ENCODE measurements around the gene COG2. TPM values are rescaled to one million over a fixed set of nuclear protein-coding genes. Genes with fewer than 3 reads are reported as not detected.
"Not testable (repeated sequence)": the region's sequence is repeated elsewhere in the genome, so short reads cannot be mapped to it uniquely, and the experiment has no call there.

The COG2 gene
- total and polyA plus RNA-seq, 2 experiments from 2014 or later = 14.6 to 16.4 TPM

- no peak for DNase-seq
- no peaks in the 10 kb centered on the region for H4K20me1 ChIP-seq (ENCODE audit: insufficient read depth)
- peaks cover 3% of the 10 kb centered on the region; the same call in 1 of the 2 replicates for H3K27me3 ChIP-seq (replicated peaks; ENCODE audit: insufficient read depth)
- in situ Hi-C loops (cut with MboI) = no loop called here
- H3K9ac ChIP-seq = no peak overlapping the region
- peak overlapping the region; percentile 49 for H3K4me3 ChIP-seq
- no peaks in the 10 kb centered on the region for H3K36me3 ChIP-seq (ENCODE audit: low read depth)
- peaks cover 6% of the 10 kb centered on the region for H3K4me1 ChIP-seq (ENCODE audit: insufficient read depth)
- TF ChIP-seq EZH2phosphoT487 (IDR thresholded peaks at IDR 0.05; ENCODE audit: insufficient read depth, low read depth) (no peak), EZH2 (IDR thresholded peaks at IDR 0.05; ENCODE audit: insufficient read depth, poor library complexity, severe bottlenecking) (no peak)
- H3K79me2 ChIP-seq (ENCODE audit: insufficient read depth) = no peaks in the 10 kb centered on the region
- H3K9me3 ChIP-seq (ENCODE audit: low read depth) = no peaks in the 10 kb centered on the region
- no peak overlapping the region for H2AFZ ChIP-seq
- no peak overlapping the region for H3K27ac ChIP-seq
- WGBS, 2 experiments (ENCODE audit: low coverage in 1 of 2, low lambda C conversion rate in 2 of 2, missing lambda C conversion rate in 2 of 2) = 68 to 75% methylated on average over 8 of the region's 8 CpGs
- no peaks in the 10 kb centered on the region for H3K9me2 ChIP-seq (ENCODE audit: insufficient read depth)
- H3F3A ChIP-seq (ENCODE audit: insufficient read depth) = no peaks in the 10 kb centered on the region
- peak overlapping the region; percentile 68 for H3K4me2 ChIP-seq (ENCODE audit: unreplicated experiment)
Measured at GRCh38 chr1:230713547-230713914, 71.2 kb downstream of the COG2 start.

DNA sequence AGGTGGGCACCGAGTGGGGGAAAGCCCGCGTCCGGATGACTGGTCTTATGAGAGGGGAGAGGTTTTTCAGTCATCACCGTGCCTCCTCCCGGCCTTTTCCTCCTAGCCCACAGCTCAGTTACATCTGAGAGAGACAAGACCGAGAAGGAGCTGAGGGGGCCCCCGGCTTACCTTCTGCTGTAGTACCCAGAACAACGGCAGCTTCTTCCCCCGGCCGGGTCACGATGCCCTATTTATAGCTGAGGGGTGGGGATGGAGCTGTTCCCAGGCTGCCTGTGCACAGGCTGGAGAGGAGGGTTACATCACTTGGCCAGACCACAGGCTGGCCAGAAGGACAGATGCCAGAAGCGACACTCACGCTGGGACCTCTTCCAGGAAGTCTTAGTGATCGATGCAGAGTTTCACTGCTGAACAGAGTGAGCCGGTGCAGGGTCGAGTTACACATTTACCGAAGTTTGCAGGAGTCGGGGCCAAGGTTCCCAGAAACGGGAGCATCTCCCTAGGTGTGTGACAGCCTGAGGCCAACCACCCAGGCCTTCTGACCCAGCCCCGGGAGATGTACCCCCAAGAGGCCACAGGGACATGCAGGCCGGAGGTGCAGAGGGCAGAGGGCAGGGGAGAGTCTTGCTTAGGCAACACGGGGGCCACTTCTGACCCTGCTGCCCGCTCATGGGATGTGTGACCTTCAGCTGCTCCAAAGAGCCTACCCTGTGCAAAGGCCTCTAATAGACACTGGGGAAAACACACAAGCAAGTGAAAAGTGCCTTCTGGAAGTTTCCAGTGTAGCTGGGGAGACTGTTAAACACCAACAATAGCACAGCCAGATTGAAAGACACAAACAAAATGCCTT is 71.9 kb downstream of the COG2 start, which contains the start of gene AGT:
AGT (minus strand) TSS at position 208 of the 850 bp plus-strand sequence. CDS start 3,299 bp downstream, outside the sequence.
- no peaks in the 10 kb centered on the region for H3K36me3 ChIP-seq (ENCODE audit: low read depth)
- peak within 1 kb of the TSS; percentile 68 for H3K4me2 ChIP-seq (ENCODE audit: unreplicated experiment)
- no peak within 1 kb of the TSS for H3K27ac ChIP-seq
- no peak within 1 kb of the TSS for H3K9ac ChIP-seq
- H3K4me3 ChIP-seq = peak within 1 kb of the TSS; percentile 49
- H3K79me2 ChIP-seq (ENCODE audit: insufficient read depth) = no peaks in the 10 kb centered on the region
- H2AFZ ChIP-seq = no peak within 1 kb of the TSS
- peaks cover 6% of the 10 kb centered on the region for H3K4me1 ChIP-seq (ENCODE audit: insufficient read depth)
- H4K20me1 ChIP-seq (ENCODE audit: insufficient read depth) = no peaks in the 10 kb centered on the region
- TF ChIP-seq EZH2phosphoT487 (IDR thresholded peaks at IDR 0.05; ENCODE audit: insufficient read depth, low read depth) (no peak), EZH2 (IDR thresholded peaks at IDR 0.05; ENCODE audit: insufficient read depth, poor library complexity, severe bottlenecking) (no peak)
- H3K9me3 ChIP-seq (ENCODE audit: low read depth) = no peaks in the 10 kb centered on the region
- peaks cover 3% of the 10 kb centered on the region; the same call in 1 of the 2 replicates for H3K27me3 ChIP-seq (replicated peaks; ENCODE audit: insufficient read depth)
- 14 to 16% methylated on average over 22 to 23 of the region's 24 CpGs for WGBS, 2 experiments (ENCODE audit: low coverage in 1 of 2, low lambda C conversion rate in 2 of 2, missing lambda C conversion rate in 2 of 2)
- no peaks in the 10 kb centered on the region for H3F3A ChIP-seq (ENCODE audit: insufficient read depth)
- H3K9me2 ChIP-seq (ENCODE audit: insufficient read depth) = no peaks in the 10 kb centered on the region
- in situ Hi-C loops (cut with MboI) = no loop called here
- DNase-seq = peak; percentile 90

GRCh38 chr1:230715510-230715909 is 73.2 kb downstream of the COG2 start:
- WGBS, 2 experiments (ENCODE audit: low coverage in 1 of 2, low lambda C conversion rate in 2 of 2, missing lambda C conversion rate in 2 of 2) = 53 to 63% methylated on average over 3 of the region's 3 CpGs
- in situ Hi-C loops (cut with MboI) = no loop called here
- TF ChIP-seq EZH2 (IDR thresholded peaks at IDR 0.05; ENCODE audit: insufficient read depth, poor library complexity, severe bottlenecking) (no peak), EZH2phosphoT487 (IDR thresholded peaks at IDR 0.05; ENCODE audit: insufficient read depth, low read depth) (no peak)

GRCh38 chr1:230716453-230716852 is 74.2 kb downstream of the COG2 start:
- in situ Hi-C loops (cut with MboI); H3K36me3 ChIP-seq (ENCODE audit: low read depth); H3K79me2 ChIP-seq (ENCODE audit: insufficient read depth); H3K4me1 ChIP-seq (ENCODE audit: insufficient read depth); H3K27ac ChIP-seq; H3K9me3 ChIP-seq (ENCODE audit: low read depth); H3K4me3 ChIP-seq; DNase-seq; H3K9me2 ChIP-seq (ENCODE audit: insufficient read depth); H4K20me1 ChIP-seq (ENCODE audit: insufficient read depth); H3K4me2 ChIP-seq (ENCODE audit: unreplicated experiment); H3K9ac ChIP-seq; H3K27me3 ChIP-seq (replicated peaks; ENCODE audit: insufficient read depth); H3F3A ChIP-seq (ENCODE audit: insufficient read depth); H2AFZ ChIP-seq: not testable (repeated sequence)
- 36 to 56% methylated on average over 3 of the region's 3 CpGs for WGBS, 2 experiments (ENCODE audit: low coverage in 1 of 2, low lambda C conversion rate in 2 of 2, missing lambda C conversion rate in 2 of 2)

More at GRCh38 chr1:230715510-230715909, 73.2 kb downstream of the COG2 start:
- no peaks in the 10 kb centered on the region for H4K20me1 ChIP-seq (ENCODE audit: insufficient read depth)
- H3K4me3 ChIP-seq = no peak overlapping the region
- H3F3A ChIP-seq (ENCODE audit: insufficient read depth) = no peaks in the 10 kb centered on the region
- no peak overlapping the region for H3K9ac ChIP-seq
- no peak for DNase-seq
- H3K27ac ChIP-seq = no peak overlapping the region
- no peak overlapping the region for H2AFZ ChIP-seq
- H3K27me3 ChIP-seq (replicated peaks; ENCODE audit: insufficient read depth) = peaks cover 3% of the 10 kb centered on the region; the same call in 1 of the 2 replicates
- no peaks in the 10 kb centered on the region for H3K79me2 ChIP-seq (ENCODE audit: insufficient read depth)
- no peaks in the 10 kb centered on the region for H3K9me3 ChIP-seq (ENCODE audit: low read depth)
- H3K9me2 ChIP-seq (ENCODE audit: insufficient read depth) = no peaks in the 10 kb centered on the region
- peaks cover 6% of the 10 kb centered on the region for H3K4me1 ChIP-seq (ENCODE audit: insufficient read depth)
- no peak overlapping the region for H3K4me2 ChIP-seq (ENCODE audit: unreplicated experiment)
- no peaks in the 10 kb centered on the region for H3K36me3 ChIP-seq (ENCODE audit: low read depth)

All from GM23248 (cell line).